ENCODE results near the gene CORO7.
A peak's percentile ranks its signal among the peaks of the same experiment; 100 is the strongest.

CORO7 gene

GRCh38 chr16:4321286-4322120 is 94.9 kb downstream of the CORO7 start:
- TF ChIP-seq, protein P1, sequence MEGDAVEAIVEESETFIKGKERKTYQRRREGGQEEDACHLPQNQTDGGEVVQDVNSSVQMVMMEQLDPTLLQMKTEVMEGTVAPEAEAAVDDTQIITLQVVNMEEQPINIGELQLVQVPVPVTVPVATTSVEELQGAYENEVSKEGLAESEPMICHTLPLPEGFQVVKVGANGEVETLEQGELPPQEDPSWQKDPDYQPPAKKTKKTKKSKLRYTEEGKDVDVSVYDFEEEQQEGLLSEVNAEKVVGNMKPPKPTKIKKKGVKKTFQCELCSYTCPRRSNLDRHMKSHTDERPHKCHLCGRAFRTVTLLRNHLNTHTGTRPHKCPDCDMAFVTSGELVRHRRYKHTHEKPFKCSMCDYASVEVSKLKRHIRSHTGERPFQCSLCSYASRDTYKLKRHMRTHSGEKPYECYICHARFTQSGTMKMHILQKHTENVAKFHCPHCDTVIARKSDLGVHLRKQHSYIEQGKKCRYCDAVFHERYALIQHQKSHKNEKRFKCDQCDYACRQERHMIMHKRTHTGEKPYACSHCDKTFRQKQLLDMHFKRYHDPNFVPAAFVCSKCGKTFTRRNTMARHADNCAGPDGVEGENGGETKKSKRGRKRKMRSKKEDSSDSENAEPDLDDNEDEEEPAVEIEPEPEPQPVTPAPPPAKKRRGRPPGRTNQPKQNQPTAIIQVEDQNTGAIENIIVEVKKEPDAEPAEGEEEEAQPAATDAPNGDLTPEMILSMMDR (IDR thresholded peaks at IDR 0.05; ENCODE audit: extremely low read depth, missing control alignments) = no peak
- DNase-seq (ENCODE audit: low spot score) = no peak

GRCh38 chr16:4320571-4321137 is 95.7 kb downstream of the CORO7 start:
- TF ChIP-seq, protein P1 (IDR thresholded peaks at IDR 0.05; ENCODE audit: extremely low read depth, missing control alignments) = no peak
- DNase-seq (ENCODE audit: low spot score) = no peak

GRCh38 chr16:4319454-4320421 is 96.7 kb downstream of the CORO7 start:
- TF ChIP-seq, protein P1 (IDR thresholded peaks at IDR 0.05; ENCODE audit: extremely low read depth, missing control alignments) = no peak
- peak; percentile 76 for DNase-seq (ENCODE audit: low spot score)

DNA sequence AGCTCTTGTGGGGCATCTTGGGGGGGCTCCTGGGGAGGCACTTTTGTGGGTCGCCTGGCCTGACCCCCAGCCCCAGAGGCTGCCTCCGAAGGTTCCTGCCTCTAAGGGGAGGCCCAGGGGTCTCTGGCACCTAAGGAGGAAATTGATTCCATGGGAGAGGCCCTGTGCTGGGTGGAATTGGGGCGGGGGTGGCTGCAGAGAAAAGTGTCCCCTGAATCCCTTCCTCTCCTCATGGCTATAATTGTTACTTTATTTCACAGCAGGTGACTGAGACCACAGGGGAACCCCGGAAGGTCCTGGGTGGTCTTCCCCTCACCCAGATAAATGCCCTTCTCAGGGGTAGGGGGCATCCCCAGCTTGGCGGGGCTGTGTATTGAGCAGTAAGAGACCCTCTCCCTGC is 97.4 kb downstream of the CORO7 start:
- no peak for DNase-seq (ENCODE audit: low spot score)
- TF ChIP-seq, protein P1 (IDR thresholded peaks at IDR 0.05; ENCODE audit: extremely low read depth, missing control alignments) = no peak

- TF ChIP-seq, protein P1 (IDR thresholded peaks at IDR 0.05; ENCODE audit: extremely low read depth, missing control alignments) = no peak
- no peak for DNase-seq (ENCODE audit: low spot score)
Observed at GRCh38 chr16:4318451-4318910, 97.9 kb downstream of the CORO7 start.

DNA sequence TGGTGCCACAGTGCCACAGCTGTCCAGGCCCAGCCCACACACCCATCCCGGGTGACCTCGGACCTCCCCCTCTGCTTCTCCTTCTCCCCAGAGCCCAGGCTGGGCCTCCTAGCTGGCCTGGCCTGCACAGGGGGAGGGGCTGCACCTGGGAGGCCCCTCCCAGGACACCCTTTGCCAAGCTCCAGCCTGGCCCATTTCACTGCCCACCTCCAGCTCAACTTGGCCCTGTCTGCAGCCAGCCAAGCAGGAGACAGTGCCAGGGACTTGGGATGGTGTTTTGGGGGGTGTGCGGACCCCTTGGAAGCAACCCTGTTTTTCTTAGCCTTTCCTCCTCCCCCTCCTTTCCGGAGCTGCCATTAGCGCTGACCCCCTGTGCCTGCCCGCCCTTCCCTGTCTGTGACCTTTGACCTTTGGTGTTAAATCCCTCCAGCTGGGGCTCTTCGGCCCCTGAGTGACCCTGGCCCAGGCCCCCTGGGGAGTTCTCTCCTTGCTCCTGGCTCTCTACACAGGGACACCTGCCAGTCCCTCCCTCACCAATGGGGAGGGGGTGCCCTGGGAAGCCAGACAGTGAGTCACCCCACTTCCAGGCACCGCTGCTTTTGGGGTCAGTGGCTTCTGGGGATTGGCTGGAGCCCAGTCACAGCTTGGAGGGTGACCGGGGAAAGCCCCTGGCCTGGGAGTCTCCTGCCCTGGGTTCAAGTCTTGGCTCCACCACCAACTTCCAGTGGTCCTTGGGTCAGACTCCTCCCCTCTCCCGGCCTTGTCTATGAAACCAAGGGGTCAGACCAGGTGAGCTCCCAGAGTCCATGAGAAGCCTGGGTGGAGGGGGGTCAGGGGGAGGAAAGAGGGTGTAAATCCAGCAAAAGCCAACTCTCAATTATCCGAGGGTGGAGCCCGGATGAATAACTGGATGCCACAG is 98.6 kb downstream of the CORO7 start:
- DNase-seq (ENCODE audit: low spot score) = no peak

More for the DNA sequence above, 98.6 kb downstream of the CORO7 start:
- TF ChIP-seq, protein P1 (IDR thresholded peaks at IDR 0.05; ENCODE audit: extremely low read depth, missing control alignments) = no peak

All from GM20000 (cell line).